Measurements from ENCODE around the gene PGM5. TPM values are rescaled to one million over a fixed set of nuclear protein-coding genes. Genes with fewer than 3 reads are reported as not detected.
A peak's percentile ranks its signal among the peaks of the same experiment; 100 is the strongest.

PGM5 gene
- total and polyA plus RNA-seq, 2 of the 4 experiments (the other 2 are of a cell fraction) = 8.3 to 14.7 TPM

- H3K9me3 ChIP-seq (ENCODE audit: control insufficient read depth, insufficient read depth, low read length) = no peaks in the 10 kb centered on the region
- WGBS, 2 experiments (ENCODE audit: extremely low coverage in 2 of 2, insufficient read length in 1 of 2) = no CpG with 5 or more reads among the region's 3 CpGs
- no peaks in the 10 kb centered on the region for H3K4me1 ChIP-seq (ENCODE audit: control insufficient read depth, insufficient read depth, low read length)
- ChIA-PET POLR2A (ENCODE audit: unreplicated experiment) (interaction anchor here (0.6 kb wide), 1 partner anchor 15 kb away, joined by 9 read pairs; no protein-coding TSS in a partner anchor), CTCF (interaction anchor here (1.0 kb wide), 1 partner anchor 31 kb away, joined by 3 read pairs; no protein-coding TSS in a partner anchor)
- intact Hi-C loops (cut with micrococcal nuclease) (no loop called here), dilution Hi-C loops (cut with HindIII; ENCODE audit: low sequenced_read_pairs, unreplicated experiment) (no loop called here), in situ Hi-C loops (cut with MboI; ENCODE audit: low sequenced_read_pairs) (no loop called here)
- H3K36me3 ChIP-seq (ENCODE audit: control insufficient read depth, insufficient read depth, low read length) = no peaks in the 10 kb centered on the region
- no peak overlapping the region for H3K56ac ChIP-seq (ENCODE audit: extremely low read depth, insufficient read depth, low read length)
- no peak overlapping the region for H3K27ac ChIP-seq (ENCODE audit: insufficient read depth, low read length)
- TF ChIP-seq CHD1 (IDR thresholded peaks at IDR 0.05; ENCODE audit: low read depth, low read length) (no peak), BHLHE40 (IDR thresholded peaks at IDR 0.05; ENCODE audit: low read depth, low read length) (no peak), SMC3 (IDR thresholded peaks at IDR 0.05; ENCODE audit: low read depth, low read length) (no peak), USF2 (IDR thresholded peaks at IDR 0.05; ENCODE audit: low read depth, low read length) (no peak), FOS (IDR thresholded peaks at IDR 0.05; ENCODE audit: low read depth, low read length) (no peak), RAD21 (IDR thresholded peaks at IDR 0.05; ENCODE audit: low read length) (no peak), NFE2L2 (IDR thresholded peaks at IDR 0.05; ENCODE audit: low read depth, low read length) (no peak), MAFK (IDR thresholded peaks at IDR 0.05; ENCODE audit: low read depth, low read length) (no peak), POLR2A (IDR thresholded peaks at IDR 0.05; ENCODE audit: low read depth, low read length) (no peak), RFX5 (IDR thresholded peaks at IDR 0.05; ENCODE audit: low read depth, low read length) (no peak), CTCF (conservative IDR thresholded peaks at IDR 0.05; ENCODE audit: low read depth, low read length) (no peak), CEBPB (IDR thresholded peaks at IDR 0.05; ENCODE audit: low read depth, low read length) (no peak), MXI1 (IDR thresholded peaks at IDR 0.05; ENCODE audit: borderline replicate concordance, low read depth, low read length) (no peak), ELK1 (IDR thresholded peaks at IDR 0.05; ENCODE audit: borderline replicate concordance, low read depth, low read length) (no peak), RCOR1 (IDR thresholded peaks at IDR 0.05; ENCODE audit: insufficient replicate concordance, low read length) (no peak), MAZ (IDR thresholded peaks at IDR 0.05; ENCODE audit: borderline replicate concordance, low read depth, low read length) (no peak)
- no peak overlapping the region for H3K14ac ChIP-seq (replicated peaks; ENCODE audit: low read depth, low read length)
- no peak overlapping the region for H3K9ac ChIP-seq (ENCODE audit: low read depth, low read length)
- H3K18ac ChIP-seq (ENCODE audit: low read depth, low read length) = no peak overlapping the region
- no peak overlapping the region for H4K5ac ChIP-seq (ENCODE audit: low read depth, low read length)
- no peak overlapping the region for H2BK15ac ChIP-seq (ENCODE audit: low read depth, low read length)
- no peak overlapping the region for H3K4me3 ChIP-seq (ENCODE audit: insufficient read depth, low read depth, low read length)
- no TSS peak for BruUV-seq (replicated peaks)
- H3K79me1 ChIP-seq (ENCODE audit: low read depth in 1 of 2, low read length in 2 of 2) = no peaks in the 10 kb centered on the region
- H2BK5ac ChIP-seq (ENCODE audit: low read depth, low read length, poor library complexity, severe bottlenecking) = no peak overlapping the region
- H4K8ac ChIP-seq (ENCODE audit: low read depth in 2 of 2, low read length in 2 of 2) = no peak overlapping the region
- H3K9me1 ChIP-seq (ENCODE audit: insufficient read depth, low read length) = no peaks in the 10 kb centered on the region
- H3K4ac ChIP-seq (ENCODE audit: low read depth, low read length) = no peak overlapping the region
- no peak overlapping the region for H4K91ac ChIP-seq (ENCODE audit: insufficient read depth, low read depth, low read length)
- H3K4me2 ChIP-seq (ENCODE audit: low read depth, low read length) = no peak overlapping the region
- ATAC-seq (ENCODE audit: low read depth) (no peak), DNase-seq (peak; percentile 26)
- no peak overlapping the region for H2AK5ac ChIP-seq (ENCODE audit: low read depth, low read length)
- H2AK9ac ChIP-seq (replicated peaks; ENCODE audit: low read depth, low read length, poor library complexity) = no peak overlapping the region
- H2AFZ ChIP-seq (replicated peaks; ENCODE audit: low read length, poor library complexity) = no peak overlapping the region
- peaks cover 3% of the 10 kb centered on the region for H3K27me3 ChIP-seq (ENCODE audit: control insufficient read depth, insufficient read depth, low read length)
- no peak overlapping the region for H3K23ac ChIP-seq (ENCODE audit: low read depth, low read length)
- no peak overlapping the region for H2BK20ac ChIP-seq (ENCODE audit: low read depth, low read length)
- H2BK120ac ChIP-seq (ENCODE audit: low read depth, low read length) = no peak overlapping the region
- H4K20me1 ChIP-seq (ENCODE audit: insufficient read depth, low read length) = no peaks in the 10 kb centered on the region
Measured at GRCh38 chr9:68538200-68538599, 181.8 kb downstream of the PGM5 start.
